ENCODE results near the gene MYRFL.

DNA sequence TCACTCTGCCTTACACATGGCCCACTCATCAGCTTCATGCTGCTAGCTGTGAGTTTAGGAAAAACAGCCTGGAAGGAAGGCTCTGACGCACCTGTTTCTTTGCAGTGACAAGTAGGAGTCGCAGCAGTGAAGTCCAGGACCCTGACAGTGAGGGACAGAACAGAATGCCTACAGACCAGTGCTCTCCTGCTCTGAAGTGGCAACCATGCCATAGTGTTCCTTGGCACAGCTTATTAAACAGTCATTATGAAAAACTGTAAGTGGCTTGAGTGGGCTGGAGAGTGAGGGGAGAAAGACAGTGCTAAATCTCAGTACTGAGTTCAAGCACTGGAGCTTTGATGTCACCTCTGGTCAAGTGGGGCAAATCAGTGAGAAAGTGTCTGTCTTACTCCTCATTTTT lies 61.7 kb downstream of the MYRFL start:
- TF ChIP-seq, protein P1, sequence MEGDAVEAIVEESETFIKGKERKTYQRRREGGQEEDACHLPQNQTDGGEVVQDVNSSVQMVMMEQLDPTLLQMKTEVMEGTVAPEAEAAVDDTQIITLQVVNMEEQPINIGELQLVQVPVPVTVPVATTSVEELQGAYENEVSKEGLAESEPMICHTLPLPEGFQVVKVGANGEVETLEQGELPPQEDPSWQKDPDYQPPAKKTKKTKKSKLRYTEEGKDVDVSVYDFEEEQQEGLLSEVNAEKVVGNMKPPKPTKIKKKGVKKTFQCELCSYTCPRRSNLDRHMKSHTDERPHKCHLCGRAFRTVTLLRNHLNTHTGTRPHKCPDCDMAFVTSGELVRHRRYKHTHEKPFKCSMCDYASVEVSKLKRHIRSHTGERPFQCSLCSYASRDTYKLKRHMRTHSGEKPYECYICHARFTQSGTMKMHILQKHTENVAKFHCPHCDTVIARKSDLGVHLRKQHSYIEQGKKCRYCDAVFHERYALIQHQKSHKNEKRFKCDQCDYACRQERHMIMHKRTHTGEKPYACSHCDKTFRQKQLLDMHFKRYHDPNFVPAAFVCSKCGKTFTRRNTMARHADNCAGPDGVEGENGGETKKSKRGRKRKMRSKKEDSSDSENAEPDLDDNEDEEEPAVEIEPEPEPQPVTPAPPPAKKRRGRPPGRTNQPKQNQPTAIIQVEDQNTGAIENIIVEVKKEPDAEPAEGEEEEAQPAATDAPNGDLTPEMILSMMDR (IDR thresholded peaks at IDR 0.05), result no peak
- no peak for TF ChIP-seq POLR2A (IDR thresholded peaks at IDR 0.05)
